Measurements from ENCODE around the gene MBD3L2B. TPM values are rescaled to one million over a fixed set of nuclear protein-coding genes. Genes with fewer than 3 reads are reported as not detected.

Gene MBD3L2B
- total RNA-seq, 6 experiments from 2014 or later, result not detected

- no peaks in the 10 kb centered on the region for H3K9me3 ChIP-seq
- WGBS (ENCODE audit: insufficient coverage, low coverage, low lambda C conversion rate, missing lambda C conversion rate), result 9% methylated on average over 4 of the region's 4 CpGs
- intact Hi-C loops (cut with DNase I), result no loop called here
- no peaks in the 10 kb centered on the region for H3K4me1 ChIP-seq
- DNase-seq (no peak), ATAC-seq (peak in 3 of 4 donors; percentile 41 to 63 (median 61))
- no peak overlapping the region for H3K4me3 ChIP-seq
- TF ChIP-seq POLR2A (IDR thresholded peaks at IDR 0.05), result no peak
- TF ChIP-seq, protein P1, sequence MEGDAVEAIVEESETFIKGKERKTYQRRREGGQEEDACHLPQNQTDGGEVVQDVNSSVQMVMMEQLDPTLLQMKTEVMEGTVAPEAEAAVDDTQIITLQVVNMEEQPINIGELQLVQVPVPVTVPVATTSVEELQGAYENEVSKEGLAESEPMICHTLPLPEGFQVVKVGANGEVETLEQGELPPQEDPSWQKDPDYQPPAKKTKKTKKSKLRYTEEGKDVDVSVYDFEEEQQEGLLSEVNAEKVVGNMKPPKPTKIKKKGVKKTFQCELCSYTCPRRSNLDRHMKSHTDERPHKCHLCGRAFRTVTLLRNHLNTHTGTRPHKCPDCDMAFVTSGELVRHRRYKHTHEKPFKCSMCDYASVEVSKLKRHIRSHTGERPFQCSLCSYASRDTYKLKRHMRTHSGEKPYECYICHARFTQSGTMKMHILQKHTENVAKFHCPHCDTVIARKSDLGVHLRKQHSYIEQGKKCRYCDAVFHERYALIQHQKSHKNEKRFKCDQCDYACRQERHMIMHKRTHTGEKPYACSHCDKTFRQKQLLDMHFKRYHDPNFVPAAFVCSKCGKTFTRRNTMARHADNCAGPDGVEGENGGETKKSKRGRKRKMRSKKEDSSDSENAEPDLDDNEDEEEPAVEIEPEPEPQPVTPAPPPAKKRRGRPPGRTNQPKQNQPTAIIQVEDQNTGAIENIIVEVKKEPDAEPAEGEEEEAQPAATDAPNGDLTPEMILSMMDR (IDR thresholded peaks at IDR 0.05), result no peak
- H3K27me3 ChIP-seq, result no peaks in the 10 kb centered on the region
- H3K27ac ChIP-seq, result no peak overlapping the region
- no peaks in the 10 kb centered on the region for H3K36me3 ChIP-seq
Measured at GRCh38 chr19:6987850-6988249, 33.4 kb downstream of the MBD3L2B start.

DNA sequence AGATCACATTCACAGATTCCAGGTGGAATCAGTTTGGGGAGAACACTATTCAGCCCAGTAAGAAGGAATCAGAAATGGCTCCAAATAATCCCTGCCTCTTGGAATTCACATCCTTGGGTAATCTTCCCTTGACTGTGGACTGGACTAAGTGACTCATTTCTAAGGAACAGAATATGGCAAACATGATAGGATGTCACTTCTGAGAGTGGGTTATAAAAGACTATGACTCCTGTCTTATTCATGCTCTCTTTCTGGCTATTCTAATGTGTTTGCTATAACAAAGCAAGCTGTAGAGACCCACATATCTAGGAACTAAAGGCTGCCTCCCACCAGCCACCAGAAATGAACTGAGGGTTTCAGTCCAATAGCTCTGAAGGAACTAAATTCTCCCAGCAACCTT, 37.8 kb downstream of the MBD3L2B start:
- ATAC-seq (no peak), DNase-seq (no peak)
- no peaks in the 10 kb centered on the region for H3K27me3 ChIP-seq
- H3K36me3 ChIP-seq, result no peaks in the 10 kb centered on the region
- no peak overlapping the region for H3K27ac ChIP-seq
- intact Hi-C loops (cut with DNase I), result no loop called here
- H3K9me3 ChIP-seq, result peaks cover 0 to 2% (median 0%) of the 10 kb centered on the region in 4 donors
- H3K4me1 ChIP-seq, result no peaks in the 10 kb centered on the region
- no peak overlapping the region for H3K4me3 ChIP-seq
- no peak for TF ChIP-seq POLR2A (IDR thresholded peaks at IDR 0.05)
- TF ChIP-seq, protein P1 (IDR thresholded peaks at IDR 0.05), result no peak

- TF ChIP-seq, protein P1 (IDR thresholded peaks at IDR 0.05), result no peak
- TF ChIP-seq POLR2A (IDR thresholded peaks at IDR 0.05), result no peak
- 48% methylated on average over 3 of the region's 3 CpGs for WGBS (ENCODE audit: insufficient coverage, low coverage, low lambda C conversion rate, missing lambda C conversion rate)
- no peak overlapping the region for H3K4me3 ChIP-seq
- H3K27ac ChIP-seq, result no peak overlapping the region
- intact Hi-C loops (cut with DNase I), result no loop called here
- no peaks in the 10 kb centered on the region for H3K27me3 ChIP-seq
- H3K36me3 ChIP-seq, result no peaks in the 10 kb centered on the region
- DNase-seq (no peak), ATAC-seq (no peak)
- H3K4me1 ChIP-seq, result no peaks in the 10 kb centered on the region
- H3K9me3 ChIP-seq, result peaks cover 0 to 6% (median 0%) of the 10 kb centered on the region in 4 donors
Measured at GRCh38 chr19:6979399-6979798, 41.8 kb downstream of the MBD3L2B start.

GRCh38 chr19:6976197-6976596, 45.0 kb downstream of the MBD3L2B start:
- no peak for DNase-seq
- H3K4me3 ChIP-seq, result no peak overlapping the region
- TF ChIP-seq, protein P1 (IDR thresholded peaks at IDR 0.05), result no peak
- TF ChIP-seq POLR2A (IDR thresholded peaks at IDR 0.05), result no peak
- no peaks in the 10 kb centered on the region for H3K36me3 ChIP-seq
- 78% methylated on average over 5 of the region's 5 CpGs for WGBS (ENCODE audit: insufficient coverage, low coverage, low lambda C conversion rate, missing lambda C conversion rate)
- no peaks in the 10 kb centered on the region for H3K4me1 ChIP-seq
- H3K27ac ChIP-seq, result no peak overlapping the region
- intact Hi-C loops (cut with DNase I), result no loop called here
- no peak for ATAC-seq
- peaks cover 0 to 6% (median 0%) of the 10 kb centered on the region in 4 donors for H3K9me3 ChIP-seq
- H3K27me3 ChIP-seq, result no peaks in the 10 kb centered on the region

DNA sequence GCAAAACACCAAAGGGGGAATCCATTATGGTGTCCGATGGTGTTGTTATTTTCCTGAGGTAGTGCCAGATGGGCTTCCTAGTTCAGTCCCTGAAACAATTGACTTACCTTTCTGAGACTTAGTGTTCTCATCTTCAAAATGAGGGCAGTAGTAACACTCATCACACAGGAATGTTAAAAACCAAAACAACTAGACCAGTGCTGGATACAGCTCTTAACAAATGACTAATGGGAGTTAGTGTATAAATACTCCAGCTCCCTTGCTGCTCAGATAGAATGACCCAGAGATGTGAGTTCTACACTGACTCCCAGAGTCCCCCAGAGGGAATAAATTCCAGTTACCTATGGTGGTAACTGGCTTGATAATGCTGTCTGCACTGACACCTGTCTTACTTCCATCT, 49.9 kb downstream of the MBD3L2B start:
- Histone ChIP-seq H3K27me3 (no peaks in the 10 kb centered on the region), H3K4me3 (no peak overlapping the region), H3K4me1 (no peaks in the 10 kb centered on the region), H3K9me3 (no peaks in the 10 kb centered on the region), H3K36me3 (no peaks in the 10 kb centered on the region), H3K27ac (no peak overlapping the region)
- TF ChIP-seq, protein P1 (IDR thresholded peaks at IDR 0.05), result no peak
- no peak for TF ChIP-seq POLR2A (IDR thresholded peaks at IDR 0.05)
- intact Hi-C loops (cut with DNase I), result no loop called here
- 80% methylated on average over 1 of the region's 1 CpG for WGBS (ENCODE audit: insufficient coverage, low coverage, low lambda C conversion rate, missing lambda C conversion rate)
- DNase-seq (no peak), ATAC-seq (no peak)
